Stimulated activated naive CD4-positive, alpha-beta T cell (primary cell): ENCODE measurements around the gene OR13D1.
"Not testable (repeated sequence)": the region's sequence is repeated elsewhere in the genome, so short reads cannot be mapped to it uniquely, and the experiment has no call there.

Source experiments
- DNase-seq, 6 experiments: peaks; one replicate each; lab custom pipeline; 2025; lab: John Stamatoyannopoulos, UW

Gene OR13D1, protein sequence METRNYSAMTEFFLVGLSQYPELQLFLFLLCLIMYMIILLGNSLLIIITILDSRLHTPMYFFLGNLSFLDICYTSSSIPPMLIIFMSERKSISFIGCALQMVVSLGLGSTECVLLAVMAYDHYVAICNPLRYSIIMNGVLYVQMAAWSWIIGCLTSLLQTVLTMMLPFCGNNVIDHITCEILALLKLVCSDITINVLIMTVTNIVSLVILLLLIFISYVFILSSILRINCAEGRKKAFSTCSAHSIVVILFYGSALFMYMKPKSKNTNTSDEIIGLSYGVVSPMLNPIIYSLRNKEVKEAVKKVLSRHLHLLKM

DNA sequence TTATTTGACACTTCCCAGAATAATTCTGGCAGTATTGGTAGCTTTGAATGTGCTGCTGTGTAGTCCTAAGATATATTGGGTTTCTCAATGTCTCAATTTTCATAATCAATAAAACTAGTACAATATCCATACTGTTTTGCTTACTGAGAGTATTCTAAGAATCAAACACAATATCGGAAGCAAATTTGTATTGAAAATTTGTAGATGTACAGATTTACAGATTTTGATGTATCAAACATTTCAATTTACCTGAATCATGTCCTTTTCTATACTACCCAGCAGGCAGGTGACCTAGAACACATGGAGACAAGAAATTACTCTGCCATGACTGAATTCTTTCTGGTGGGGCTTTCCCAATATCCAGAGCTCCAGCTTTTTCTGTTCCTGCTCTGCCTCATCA lies at the start of gene OR13D1:
TSS of gene OR13D1 (plus strand) at position 301 of the 400 bp plus-strand sequence. CDS start at position 301, 0 bp downstream.
- DNase-seq, result no peak

DNA sequence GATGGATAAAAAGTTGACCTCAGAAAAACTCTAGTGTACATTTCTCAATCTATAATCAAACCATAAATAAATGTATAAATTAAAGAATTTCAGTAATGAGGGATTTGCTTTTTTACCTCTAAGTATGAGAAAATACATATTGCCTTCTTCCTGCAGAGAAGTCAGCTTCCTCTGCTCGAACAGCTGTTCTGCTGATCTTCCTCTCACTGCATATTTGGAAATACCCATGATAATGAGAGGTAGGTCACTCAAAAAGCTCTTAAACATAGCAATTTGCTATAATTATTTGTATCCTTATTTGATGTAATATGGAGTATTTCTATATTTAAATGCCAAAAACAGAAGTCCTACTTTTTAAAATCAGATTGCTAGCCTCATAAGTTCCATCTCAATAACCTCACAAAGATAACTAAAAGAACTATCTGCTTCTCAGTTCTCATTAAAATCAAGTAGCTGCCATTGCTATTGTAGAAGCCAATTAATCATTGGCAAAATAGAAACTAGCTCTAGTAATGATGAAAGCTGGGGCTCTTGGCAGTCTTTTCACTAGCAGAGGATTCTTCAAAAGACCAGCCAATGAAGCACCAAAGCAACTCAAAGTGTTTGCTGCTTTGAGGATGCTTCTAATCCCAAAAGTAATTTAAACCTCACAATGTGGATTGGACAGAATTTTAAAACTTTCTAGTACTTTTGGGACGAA lies 35.7 kb upstream of the OR13D1 start:
- DNase-seq, result no peak

DNA sequence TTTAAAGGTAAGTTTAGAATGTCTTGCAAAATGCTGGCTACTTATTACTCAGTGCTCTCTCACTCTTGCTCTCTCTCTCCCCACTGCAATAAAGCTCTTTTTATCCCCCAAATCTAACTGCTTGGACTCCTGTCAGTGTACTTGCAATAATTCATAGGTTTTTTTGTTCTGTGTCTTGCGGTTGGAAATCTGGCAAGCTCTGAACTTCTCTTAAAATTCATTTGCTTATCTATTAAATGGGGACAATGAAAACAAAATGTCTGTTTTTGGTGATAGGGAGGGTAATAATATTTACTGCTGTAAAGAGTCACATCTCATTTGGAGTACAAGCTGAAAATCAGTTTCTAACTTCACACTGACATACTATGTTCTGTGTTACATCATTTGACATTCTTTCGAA lies 18.7 kb upstream of the OR13D1 start:
- no peak for DNase-seq

DNA sequence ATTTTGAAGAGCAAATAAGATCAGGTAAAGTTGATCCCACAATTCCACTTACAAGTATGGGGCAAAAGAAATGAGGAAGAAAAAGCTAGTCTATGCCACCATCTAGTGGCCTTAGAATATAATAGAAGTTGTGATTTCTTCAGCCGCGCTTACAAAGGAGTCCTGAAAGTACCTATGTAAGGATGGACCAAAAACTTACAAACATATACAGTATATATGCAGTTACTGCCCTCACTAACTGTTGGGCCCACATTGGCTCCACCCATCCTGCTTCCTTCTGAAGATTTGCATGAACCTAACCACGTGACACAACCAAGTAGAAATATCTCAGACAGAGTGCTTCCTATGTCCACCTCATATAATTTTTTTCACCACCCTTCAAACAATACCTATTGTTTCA lies 11.7 kb upstream of the OR13D1 start:
- DNase-seq, result peak in 2 of 6 experiments; percentile 2 to 5

DNA sequence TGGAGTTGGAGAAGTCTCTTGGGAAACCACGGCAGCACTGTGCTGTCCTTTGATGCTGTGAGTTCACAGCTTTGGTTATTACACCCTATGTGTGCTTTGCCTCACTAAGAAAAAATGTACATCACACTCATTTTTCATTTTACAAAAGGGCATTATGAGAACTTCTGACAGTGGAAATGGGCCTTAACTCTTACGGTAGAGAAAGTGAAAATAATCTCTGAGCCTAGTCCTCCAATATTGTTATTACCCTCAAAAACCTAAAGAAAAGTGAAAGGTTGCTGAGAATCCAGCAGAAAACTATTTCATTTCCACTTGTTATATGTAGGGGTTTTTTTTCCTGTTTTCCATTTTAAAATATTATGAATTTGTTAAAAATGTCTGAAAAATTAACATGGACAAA lies 8.2 kb upstream of the OR13D1 start:
- DNase-seq, result no peak

DNA sequence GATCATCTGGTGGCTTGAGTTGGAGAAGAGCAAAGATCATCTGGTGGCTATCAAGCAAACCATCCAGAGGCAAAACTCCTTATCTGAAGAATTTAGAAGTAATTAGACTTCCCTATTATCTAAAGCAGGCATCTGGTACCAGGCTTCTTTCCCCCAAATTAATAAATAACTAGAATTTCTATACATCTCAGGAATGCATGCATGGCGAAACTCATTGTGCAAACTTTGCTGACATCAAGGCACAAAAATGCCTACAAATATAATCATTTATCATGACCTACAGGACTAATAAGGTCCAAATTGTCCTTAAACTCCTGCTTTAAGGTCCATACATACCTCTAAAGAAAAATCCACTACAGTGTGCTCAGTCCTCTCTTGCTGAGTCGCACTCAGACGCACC lies 6.0 kb downstream of the OR13D1 start:
- DNase-seq, result no peak

DNA sequence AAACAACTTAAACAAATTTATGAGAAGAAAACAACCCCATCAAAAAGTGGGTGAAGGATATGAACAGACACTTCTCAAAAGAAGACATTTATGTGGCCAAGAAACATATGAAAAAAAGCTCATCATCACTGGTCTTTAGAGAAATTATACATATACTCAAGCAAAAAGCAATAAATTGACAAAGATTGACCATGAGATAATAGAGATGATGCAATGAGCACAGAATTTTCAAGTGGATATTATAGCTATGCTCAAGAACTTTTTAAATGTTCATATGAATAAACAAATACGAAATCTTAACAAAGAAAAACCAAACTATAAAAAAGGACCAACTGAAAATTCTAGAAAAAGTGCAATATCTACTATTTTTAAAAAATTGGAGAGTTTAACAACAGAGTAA lies 14.4 kb downstream of the OR13D1 start:
- not testable (repeated sequence) for DNase-seq

DNA sequence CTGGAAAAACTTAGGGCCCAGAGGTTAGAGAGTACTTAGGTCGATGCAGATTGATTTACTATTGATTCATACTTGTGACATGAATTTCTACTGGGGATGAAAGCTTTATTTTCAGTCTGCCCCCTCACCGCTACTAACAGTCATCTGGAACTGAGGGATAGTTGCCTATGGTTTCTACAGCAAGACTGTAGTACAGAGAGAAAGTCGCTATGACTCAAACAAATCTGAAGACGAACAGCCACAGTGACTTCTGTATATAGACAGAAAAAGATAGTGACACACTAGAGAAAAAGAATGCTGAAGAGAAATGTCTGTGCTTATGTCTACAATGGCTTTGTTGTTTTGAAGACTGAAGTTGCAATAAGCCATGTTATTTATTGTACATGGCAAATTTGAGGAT lies 17.3 kb downstream of the OR13D1 start:
- DNase-seq, result no peak

DNA sequence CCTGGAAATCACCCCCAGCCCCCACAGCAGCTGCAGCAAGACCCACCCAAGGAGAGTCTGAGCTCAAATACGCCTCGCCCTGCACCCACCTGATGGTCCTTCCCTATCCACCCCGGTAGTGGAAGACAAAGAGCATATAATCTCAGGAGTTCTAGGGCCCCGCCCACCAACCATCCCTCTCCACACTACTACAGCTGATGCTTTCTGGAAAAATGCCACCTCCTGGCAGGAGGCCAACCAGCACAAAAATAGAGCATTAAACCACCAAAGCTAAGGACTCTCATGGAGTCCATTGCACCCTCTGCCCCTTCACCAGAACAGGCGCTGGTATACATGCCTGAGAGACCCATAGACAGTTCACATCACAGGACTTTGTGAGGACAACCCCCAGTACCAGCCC lies 30.7 kb downstream of the OR13D1 start:
- no peak for DNase-seq

DNA sequence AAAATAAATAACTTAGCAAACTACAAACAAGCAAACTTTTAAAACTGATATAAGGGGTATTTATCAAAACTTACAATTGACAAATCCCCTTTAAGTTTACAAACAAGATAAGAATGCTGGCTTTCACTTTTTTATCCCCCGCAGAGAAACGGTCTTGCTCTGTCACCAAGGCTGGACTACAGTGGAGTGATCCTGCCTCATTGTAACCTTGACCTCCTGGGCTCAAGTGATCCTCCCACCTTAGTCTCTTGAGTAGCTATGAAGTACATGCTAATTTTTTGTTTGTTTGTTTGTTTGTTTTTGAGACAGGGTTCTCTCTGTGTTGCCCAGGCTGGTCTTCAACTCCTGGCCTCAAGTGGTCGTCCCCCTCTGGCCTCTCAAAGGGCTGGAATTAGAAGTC lies 44.1 kb downstream of the OR13D1 start:
- no peak for DNase-seq

DNA sequence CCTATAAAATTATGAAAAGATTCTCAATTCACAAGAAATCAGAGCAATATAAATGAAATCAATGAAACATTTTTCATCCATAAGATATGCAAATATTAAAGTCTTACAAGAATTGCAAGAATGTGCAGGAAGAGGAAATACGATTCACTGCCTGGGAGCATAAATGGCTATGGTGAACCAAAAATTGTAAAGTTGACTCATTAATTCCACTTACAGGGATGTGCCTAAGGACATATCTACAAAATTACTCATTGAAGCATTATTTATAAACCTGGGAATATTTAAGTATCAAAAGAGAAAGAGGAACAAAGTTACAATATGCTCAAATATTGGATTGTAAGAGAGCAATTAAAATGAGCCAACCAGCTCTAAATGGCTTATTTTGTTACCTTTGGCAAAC lies 46.3 kb downstream of the OR13D1 start:
- DNase-seq, result no peak

DNA sequence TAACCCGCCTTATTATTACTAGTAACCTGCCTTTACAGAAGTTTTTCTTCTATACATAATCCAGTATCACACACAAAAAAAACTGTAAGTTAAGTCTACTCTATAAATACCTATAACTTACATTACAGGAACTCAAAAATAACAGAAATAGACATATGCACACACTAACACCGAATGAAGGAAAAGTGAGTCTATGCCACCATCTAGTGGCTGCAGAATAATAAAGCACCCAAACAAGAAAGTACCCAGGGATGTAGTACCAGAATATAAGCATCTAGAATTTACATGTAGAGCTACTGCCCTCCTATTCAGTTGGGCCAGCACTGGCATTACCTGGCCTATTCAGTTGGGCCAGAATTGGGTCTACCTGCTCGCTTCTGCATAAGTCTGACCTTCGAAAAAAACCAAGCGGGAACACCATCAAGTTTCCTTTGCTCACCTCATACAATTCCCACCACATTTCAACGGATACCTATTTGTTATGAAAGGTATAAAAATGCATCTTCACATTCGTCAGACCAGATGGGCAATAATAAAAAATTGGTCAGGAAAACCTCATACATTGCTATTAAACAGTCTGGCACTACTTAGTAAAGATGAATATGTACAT lies 49.2 kb downstream of the OR13D1 start:
- peak; percentile 1 to 72 (median 26) for DNase-seq
